AG04449 (cell line): ENCODE data around the gene LRRIQ3.

Source experiments
- CTCF ChIA-PET: fragments of 350-600 bp; formaldehyde crosslinking; extraction: SDS; loops from one replicate; lab custom pipeline; 2021; ENCODE audit warnings: antibody characterized with exemption; lab: Yijun Ruan, JAX
- POLR2A ChIA-PET: fragments of 400-600, 350-600 bp; formaldehyde crosslinking; extraction: SDS; loops from one replicate; lab custom pipeline; 2020; ENCODE audit warnings: antibody characterized with exemption, inconsistent platforms; lab: Yijun Ruan, JAX
- DNase-seq: peaks from one replicate; pipeline ENCODE4 v3.0.0-alpha.2; 2010; ENCODE audit warnings: low read depth, low spot score
- H3K4me3 ChIP-seq: 2 replicates; pipeline ENCODE4 v1.5.1; 2011; ENCODE audit warnings: low read depth, mild to moderate bottlenecking, control low read depth, low read length
- CTCF ChIP-seq: IDR thresholded peaks from one replicate; pipeline ENCODE4 v1.5.1; 2011; ENCODE audit warnings: mild to moderate bottlenecking, moderate library complexity, low read length, control low read depth, inconsistent platforms; ENCODE audit not compliant: insufficient read depth; ENCODE audit errors: missing control alignments

Gene LRRIQ3

GRCh38 chr1:74235153-74235552, 37.2 kb upstream of the LRRIQ3 start, which contains the start of gene TNNI3K:
Gene TNNI3K, plus strand, starts transcription at chr1:74235387. Its CDS starts 65 bp downstream, at chr1:74235452.
- CTCF ChIA-PET, result no interaction called here
- no peak for TF ChIP-seq CTCF
- POLR2A ChIA-PET, result no interaction called here
- DNase-seq, result no peak
- H3K4me3 ChIP-seq, result no peak within 1 kb of the TSS

DNA sequence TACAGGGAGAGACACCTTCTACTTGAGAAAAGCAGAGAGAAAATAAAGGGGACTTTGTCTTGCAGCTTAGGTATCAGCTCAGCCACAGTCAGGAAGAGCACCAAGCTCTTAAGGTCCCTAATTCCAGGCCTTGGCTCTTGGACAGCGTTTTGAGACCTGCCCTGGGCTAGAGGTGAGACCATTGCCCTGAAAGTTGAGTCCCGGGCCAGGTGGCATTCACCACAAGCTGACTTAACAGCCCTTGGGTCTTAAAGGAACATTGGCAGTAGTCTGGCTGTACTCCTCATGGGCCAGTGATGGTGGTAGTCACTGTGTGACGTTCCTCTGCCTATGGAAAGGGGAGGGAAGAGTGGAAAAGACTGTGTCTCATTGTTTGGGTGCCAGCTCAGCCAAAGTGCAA, 25.5 kb upstream of the LRRIQ3 start:
- no peak for DNase-seq
- ChIA-PET CTCF (no interaction called here), POLR2A (no interaction called here)
- H3K4me3 ChIP-seq, result no peak overlapping the region
- no peak for TF ChIP-seq CTCF

GRCh38 chr1:74222701-74223100, 24.7 kb upstream of the LRRIQ3 start:
- CTCF ChIA-PET, result no interaction called here
- POLR2A ChIA-PET, result no interaction called here

DNA sequence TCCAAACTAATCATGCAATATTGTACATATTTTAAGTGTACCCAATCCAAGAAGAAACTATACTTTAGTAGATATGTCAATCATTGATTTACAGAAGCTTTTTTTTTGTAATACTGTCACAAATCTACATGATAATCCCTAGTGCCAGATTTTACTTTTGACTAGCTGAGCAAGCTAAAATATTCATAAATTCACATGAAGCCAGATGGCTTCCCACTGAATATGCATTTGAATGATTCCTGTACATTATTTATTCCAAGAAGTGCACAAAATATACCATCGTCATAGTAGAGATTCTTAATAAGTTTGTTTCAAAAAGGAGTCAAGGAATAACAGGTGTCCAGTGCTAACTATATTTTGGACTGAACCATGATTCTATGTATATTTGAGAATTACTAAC, 17.3 kb upstream of the LRRIQ3 start:
- no peak overlapping the region for H3K4me3 ChIP-seq
- ChIA-PET CTCF (no interaction called here), POLR2A (interaction anchor here (0.6 kb wide), 2 partner anchors 10 to 90 kb away, joined by 3 to 4 read pairs; no protein-coding TSS in a partner anchor)
- TF ChIP-seq CTCF, result no peak
- no peak for DNase-seq

More at GRCh38 chr1:74222701-74223100, 24.7 kb upstream of the LRRIQ3 start:
- no peak overlapping the region for H3K4me3 ChIP-seq
- no peak for TF ChIP-seq CTCF
- DNase-seq, result no peak

DNA sequence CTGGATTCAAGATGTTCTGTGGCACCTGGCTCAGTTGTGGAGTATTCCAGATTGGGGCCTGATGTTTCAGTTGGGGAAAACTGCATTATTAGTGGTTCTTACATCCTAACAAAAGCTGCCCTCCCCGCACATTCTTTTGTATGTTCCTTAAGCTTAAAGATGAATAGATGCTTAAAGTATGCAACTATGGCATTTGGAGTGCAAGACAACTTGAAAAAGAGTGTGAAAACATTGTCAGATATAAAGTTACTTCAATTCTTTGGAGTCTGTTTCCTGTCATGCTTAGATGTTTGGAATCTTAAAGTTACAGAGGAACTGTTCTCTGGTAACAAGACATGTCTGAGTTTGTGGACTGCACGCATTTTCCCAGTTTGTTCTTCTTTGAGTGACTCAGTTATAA, 7.3 kb upstream of the LRRIQ3 start:
- DNase-seq, result peak; percentile 47
- CTCF ChIA-PET, result interaction anchor here (1.0 to 1.6 kb wide), 2 partner anchors 11 to 484 kb away, joined by 3 read pairs; no protein-coding TSS in a partner anchor
- POLR2A ChIA-PET, result interaction anchor here (0.6 kb wide), 1 partner anchor 10 kb away, joined by 4 read pairs; no protein-coding TSS in a partner anchor
- no peak overlapping the region for H3K4me3 ChIP-seq
- no peak for TF ChIP-seq CTCF

DNA sequence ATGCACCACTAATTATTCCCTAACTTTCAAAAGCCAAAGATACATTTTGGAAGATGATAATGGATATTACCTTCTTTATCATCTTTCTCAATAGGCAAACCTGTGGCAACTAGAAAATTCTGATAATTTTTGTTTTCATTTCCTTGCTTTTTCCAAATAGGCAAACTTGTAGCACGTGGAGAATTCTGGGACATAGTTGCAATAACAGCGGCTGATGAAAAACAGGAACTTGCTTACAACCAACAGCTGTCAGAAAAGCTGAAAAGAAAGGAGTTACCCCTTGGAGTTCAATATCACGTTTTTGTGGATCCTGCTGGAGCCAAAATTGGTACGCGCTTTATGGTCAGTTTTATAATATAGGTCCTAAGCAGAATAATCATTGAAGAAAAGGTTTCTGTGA, 1.5 kb upstream of the LRRIQ3 start:
- no peak for TF ChIP-seq CTCF
- H3K4me3 ChIP-seq, result no peak overlapping the region
- ChIA-PET POLR2A (no interaction called here), CTCF (no interaction called here)
- no peak for DNase-seq
